ENCODE data around the gene SUGCT.

GRCh38 chr7:40570223-40570622 lies 435.4 kb downstream of the SUGCT start:
- TF ChIP-seq TFAM (CRISPR knock-in tag; conservative IDR thresholded peaks at IDR 0.05) (no peak), ATF1 (CRISPR knock-in tag; IDR thresholded peaks at IDR 0.05) (no peak), ATF1 (tag; IDR thresholded peaks at IDR 0.05) (no peak), ZBTB1 (CRISPR knock-in tag; IDR thresholded peaks at IDR 0.05; ENCODE audit: borderline replicate concordance, low read depth) (no peak), L3MBTL2 (IDR thresholded peaks at IDR 0.05) (no peak), XRCC3 (IDR thresholded peaks at IDR 0.05) (no peak), TEAD4 (IDR thresholded peaks at IDR 0.05; ENCODE audit: low read length) (no peak), TEAD4 (CRISPR knock-in tag; IDR thresholded peaks at IDR 0.05; ENCODE audit: borderline replicate concordance) (no peak), CBX8 (IDR thresholded peaks at IDR 0.05; ENCODE audit: borderline replicate concordance, extremely low read depth, low read depth, low read length, poor library complexity, severe bottlenecking) (no peak), SP2 (IDR thresholded peaks at IDR 0.05; ENCODE audit: extremely low read depth, low read depth, low read length, poor library complexity, severe bottlenecking) (no peak), FOS (IDR thresholded peaks at IDR 0.05; ENCODE audit: extremely low read depth, insufficient read length) (no peak), ZBTB34 (CRISPR knock-in tag; IDR thresholded peaks at IDR 0.05) (no peak), JUND (IDR thresholded peaks at IDR 0.05; ENCODE audit: borderline replicate concordance, low read depth, low read length) (no peak), JUND (tag; IDR thresholded peaks at IDR 0.05; ENCODE audit: borderline replicate concordance, low read depth, low read length) (no peak), CTCF (IDR thresholded peaks at IDR 0.05 in 2 of 3, conservative IDR thresholded peaks at IDR 0.05 in 1 of 3; ENCODE audit: insufficient read depth in 2 of 3, low read depth in 1 of 3, low read length in 3 of 3) (no peak)

Data from K562 (cell line).